Stimulated activated naive CD8-positive, alpha-beta T cell treated with anti-CD3 and anti-CD28 coated beads, Interleukin-15, Interleukin-2, amounts not matched to agents 100 U/mL and 50 U/mL, for 24 hours (primary cell): Measurements from ENCODE around the gene ZNF138.

Experiments used
- ATAC-seq: fragments of 150-1000 bp; cut with Tn5 transposase; one replicate; pipeline ENCODE4 v1.10.0; 2021
- DNase-seq: peaks from one replicate; pipeline ENCODE4 v3.0.0; 2021

The ZNF138 gene

DNA sequence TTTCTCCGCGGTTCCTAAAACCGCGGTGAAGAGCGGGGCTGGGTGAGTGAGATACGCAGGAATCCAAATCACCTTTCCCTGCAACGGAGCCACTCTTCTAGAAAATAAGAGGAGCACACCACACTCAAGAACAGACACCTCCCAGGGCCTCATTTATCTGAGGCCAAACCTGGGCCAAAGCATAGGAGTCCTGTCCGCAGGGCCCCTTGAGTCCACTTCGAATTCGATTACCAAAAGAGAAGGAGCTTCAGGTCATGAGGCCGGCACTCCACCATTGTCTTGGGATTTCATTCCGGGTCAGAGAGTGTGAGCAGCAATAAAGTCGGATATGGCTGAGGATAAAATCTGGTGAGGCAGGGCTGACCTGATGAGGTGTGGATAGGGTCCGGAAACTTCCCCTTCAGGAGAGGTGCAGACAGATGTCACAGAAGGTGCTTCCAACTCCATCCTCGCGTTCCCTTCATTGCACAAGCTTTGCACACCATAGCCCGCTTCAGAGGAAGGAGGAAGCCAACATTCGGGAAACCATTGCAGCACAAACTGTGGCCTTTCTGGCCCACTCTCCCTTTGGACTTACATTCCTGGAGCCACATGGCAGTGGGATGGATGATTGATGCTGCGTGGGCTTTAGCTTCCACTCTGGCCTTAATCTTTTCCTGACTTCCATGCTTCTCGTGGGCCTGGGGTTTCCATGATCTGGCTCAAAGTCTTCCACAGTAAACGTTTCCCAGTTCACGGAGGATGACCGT is 81.6 kb downstream of the ZNF138 start:
- DNase-seq (no peak), ATAC-seq (no peak)

DNA sequence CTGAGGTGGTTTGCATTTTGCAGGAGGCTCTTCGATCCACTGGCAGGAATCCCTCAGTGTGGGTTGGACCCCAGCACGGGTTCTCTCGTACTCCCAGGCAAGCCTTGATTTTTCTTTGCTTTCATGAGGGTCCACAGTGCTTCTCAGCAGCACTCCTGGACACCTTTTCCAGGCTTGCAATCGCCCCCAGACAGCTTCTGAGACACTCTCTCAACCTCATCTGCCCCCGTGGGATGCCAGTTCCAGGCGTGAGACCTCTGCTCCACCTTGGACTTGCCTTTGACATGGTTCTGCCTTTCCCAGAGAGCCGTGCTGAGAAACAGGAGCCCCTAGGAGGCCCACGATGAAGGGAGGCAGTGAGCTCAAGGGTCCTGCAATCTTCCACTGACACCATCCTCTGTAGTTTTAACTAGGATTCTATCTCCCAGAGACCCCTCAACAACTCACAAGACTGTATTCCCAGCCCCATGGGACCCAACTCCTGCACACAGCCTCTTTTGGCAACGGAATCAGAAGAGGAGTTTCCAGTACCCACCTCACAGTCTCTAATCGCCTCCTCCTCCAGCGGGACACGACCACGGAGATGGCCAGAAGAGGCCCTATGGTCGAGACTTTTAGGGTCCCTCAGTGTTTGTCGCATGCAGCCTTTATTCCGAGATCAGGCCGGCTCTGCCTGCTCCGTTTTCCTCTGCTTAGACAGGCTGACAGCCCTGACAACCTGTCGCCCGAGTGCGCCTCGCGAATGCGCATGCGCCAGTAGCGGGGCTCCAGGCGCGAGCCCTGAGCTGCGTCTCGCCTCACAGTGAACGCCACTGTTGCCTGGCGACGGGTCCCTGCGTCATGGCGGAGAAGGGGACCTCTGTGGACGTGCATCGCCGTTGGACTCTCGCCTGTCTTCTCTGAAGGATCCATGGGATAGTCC is 82.8 kb downstream of the ZNF138 start:
- ATAC-seq = peak; percentile 78
- peak; percentile 69 for DNase-seq

DNA sequence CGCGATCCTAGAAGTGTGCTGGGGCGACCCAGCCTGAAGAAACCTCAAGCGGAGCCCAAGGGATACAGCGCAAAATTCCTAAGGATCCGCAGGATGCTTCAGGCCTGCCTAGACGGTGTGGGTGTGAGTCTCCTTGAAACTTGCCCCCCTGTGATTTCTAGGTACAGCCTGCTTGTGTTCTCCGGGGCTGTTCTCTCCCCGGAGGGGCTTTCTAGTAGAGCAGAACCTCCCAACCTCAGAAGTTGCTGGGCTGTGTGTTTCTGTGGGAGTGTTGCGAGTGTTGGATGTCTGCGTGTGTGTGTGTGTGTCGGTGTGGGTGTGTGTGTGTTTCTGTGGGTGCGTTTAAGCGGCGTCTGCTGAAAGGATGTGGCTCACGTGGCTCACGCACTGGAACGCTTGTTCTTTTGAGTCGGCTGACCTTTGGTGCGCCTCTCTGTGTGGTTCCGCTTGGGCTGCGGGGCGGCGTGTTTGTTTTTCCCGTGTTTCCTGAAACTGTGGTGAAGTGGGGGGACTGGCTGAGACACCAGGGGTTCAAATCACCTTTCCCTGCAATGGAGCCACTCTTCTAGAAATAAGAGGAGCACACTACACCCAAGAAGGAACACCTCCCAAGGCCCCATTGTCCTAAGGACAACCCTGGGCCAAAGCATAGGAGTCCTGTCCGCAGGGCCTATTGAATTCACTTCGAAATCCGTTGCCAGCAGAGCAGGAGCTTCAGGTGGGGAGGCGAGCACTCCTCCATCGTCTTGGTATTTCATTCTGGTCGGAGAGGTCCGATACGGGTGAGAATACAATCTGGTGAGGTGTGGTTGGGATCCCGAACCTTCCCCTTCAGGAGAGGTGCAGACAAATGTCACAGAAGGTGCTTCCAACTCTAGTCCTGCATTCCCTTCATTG is 83.7 kb downstream of the ZNF138 start:
- ATAC-seq (no peak), DNase-seq (no peak)

DNA sequence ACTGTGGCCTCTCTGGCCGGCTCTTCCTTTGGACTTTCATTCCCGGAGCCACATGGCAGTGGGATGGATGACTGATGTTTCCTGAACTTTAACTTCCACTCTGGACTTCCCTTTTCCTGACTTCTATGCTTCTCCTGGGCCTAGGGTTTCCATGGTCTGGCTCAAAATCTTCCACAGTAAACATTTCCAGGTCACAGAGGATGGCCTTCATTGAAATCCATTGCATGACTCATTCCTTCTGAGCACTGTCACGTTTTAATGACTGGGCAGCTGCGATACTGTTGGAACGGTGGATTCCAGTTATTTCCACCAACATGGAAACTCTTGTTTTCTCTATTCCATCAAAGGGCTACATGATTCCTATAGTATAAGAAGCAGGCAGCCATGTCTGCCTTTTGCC is 84.5 kb downstream of the ZNF138 start:
- DNase-seq = no peak
- ATAC-seq = no peak

DNA sequence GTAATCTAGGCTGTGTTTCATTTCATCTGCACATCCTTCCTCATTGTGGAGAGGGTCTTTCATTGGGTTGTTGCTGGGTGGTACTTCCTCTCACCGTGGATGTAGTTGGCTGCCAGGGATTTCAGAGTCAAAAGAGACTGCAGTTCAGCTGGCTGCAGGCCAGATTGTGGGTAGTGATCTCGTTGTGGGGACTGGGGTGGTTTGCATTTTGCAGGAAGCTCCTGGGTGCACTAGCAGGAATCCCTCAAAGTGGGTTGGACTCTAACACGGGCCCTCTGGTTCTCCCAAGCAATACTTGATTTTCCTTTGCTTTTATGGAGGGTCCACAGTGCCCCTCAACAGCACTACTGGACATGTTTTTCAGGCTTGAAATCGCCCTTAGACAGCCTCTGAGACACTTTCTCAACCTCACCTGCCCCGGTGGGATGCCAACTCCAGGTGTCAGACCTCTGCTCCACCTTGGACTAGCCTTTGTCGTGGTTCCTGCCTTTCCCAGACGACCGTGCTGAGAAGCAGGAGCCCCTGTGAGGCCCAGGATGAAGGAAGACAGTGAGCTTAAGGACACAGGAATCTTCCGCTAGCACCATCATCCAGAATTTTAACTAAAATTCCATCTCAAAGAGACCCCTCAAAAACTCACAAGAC is 85.0 kb downstream of the ZNF138 start:
- no peak for ATAC-seq
- DNase-seq = no peak

DNA sequence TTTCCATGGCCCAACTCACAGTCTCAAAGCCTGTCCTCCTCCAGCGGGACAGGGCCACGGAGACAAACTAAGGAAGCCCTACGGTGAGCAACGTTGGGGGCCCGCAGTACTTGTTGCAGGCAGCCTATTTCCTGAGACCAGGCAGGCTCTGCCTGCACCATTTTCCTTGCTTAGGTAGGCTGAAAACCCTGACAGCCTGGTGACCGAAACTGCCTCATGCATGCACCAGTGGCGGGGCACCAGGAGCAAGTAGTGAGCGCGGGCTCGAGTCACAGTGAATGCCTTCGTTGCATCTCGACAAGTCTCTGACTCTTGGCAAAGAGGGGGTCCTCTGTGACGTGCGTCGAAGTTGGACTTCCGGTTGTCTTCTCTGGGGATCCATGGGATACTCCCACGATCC is 85.6 kb downstream of the ZNF138 start:
- ATAC-seq (no peak), DNase-seq (no peak)

DNA sequence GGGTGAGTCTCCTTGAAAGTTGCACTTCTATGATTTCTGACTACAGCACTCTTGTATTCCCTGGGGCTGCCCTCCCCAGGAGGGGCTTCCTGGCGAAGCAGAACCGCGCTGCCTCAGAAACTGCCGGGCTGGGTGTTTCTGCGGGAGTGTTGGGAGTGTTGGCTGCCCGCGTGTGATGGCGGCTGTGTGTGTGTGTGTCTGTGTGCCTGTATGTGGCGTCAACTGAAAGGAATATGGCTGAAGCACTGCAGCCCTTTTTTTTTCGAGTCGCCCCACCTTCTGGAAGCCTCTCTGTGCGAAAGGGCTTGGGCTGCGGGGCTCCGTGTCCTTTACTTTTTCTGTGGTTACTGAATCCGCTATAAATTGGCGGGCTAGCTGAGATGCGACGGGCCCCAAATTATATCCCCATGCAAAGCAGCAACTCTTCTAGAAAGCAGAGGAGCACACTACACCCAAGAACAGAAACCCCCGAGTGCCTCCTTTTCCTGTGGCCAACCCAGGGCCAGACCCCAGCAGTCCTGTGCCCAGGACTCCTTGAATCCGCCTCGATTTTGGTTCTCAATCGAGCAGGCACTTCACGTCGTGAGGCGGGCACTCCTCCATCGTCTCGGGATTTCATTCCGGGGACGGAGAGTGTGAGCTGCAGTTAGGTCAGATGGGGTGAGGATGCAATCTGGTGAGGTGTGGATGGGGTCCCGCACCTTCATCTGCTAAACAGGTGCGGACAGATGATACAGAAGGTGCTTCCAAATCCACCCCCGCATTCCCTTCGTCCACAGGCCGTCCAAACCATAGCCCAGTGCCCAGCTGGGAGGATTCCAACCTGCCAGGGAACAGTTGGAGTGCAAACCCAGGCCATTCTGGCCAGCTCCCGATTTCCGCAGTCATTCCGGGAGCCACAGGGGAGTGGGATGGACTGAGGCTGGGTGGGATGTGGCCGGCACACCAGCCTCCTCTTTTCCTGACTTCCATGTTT is 86.4 kb downstream of the ZNF138 start:
- DNase-seq (no peak), ATAC-seq (no peak)

DNA sequence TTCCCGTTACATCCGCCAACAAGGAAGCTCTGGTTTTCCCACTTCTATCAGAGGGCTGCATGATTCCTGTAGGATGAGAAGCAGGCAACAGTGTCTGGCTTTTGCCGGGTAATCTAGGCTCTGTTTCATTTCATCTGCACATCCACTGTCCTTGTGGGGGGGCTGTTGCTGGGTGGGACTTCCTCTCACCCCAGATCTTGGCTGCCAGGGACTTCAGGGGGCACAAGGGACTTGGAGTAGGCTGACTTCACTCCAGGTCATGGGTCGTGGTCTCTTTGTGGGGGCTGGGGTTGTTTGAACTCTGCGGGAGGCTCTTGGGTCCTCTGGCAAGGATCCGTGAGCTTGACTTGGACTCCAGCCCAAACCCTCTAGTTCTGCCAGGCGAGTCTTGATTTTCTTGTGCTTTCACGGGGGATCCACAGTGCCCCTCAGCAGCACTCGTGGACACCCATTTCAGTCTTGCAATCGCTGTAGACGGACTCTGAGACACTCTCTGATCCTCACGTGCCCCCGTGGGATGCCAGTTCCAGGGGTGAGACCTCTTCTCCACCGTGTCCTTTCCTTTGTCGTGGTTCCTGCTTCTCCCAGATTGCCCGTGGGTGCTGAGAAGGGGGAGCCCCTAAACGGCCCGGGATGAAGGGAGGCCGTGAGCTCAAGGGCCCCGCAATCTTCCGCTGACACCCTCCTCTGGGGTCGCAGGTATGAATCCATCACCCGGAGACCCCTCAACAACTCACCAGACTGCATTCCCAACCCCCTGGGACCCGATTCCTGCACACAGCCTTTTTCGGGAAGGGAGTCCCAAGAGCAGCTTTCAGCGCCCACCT is 87.4 kb downstream of the ZNF138 start:
- DNase-seq (no peak), ATAC-seq (no peak)

DNA sequence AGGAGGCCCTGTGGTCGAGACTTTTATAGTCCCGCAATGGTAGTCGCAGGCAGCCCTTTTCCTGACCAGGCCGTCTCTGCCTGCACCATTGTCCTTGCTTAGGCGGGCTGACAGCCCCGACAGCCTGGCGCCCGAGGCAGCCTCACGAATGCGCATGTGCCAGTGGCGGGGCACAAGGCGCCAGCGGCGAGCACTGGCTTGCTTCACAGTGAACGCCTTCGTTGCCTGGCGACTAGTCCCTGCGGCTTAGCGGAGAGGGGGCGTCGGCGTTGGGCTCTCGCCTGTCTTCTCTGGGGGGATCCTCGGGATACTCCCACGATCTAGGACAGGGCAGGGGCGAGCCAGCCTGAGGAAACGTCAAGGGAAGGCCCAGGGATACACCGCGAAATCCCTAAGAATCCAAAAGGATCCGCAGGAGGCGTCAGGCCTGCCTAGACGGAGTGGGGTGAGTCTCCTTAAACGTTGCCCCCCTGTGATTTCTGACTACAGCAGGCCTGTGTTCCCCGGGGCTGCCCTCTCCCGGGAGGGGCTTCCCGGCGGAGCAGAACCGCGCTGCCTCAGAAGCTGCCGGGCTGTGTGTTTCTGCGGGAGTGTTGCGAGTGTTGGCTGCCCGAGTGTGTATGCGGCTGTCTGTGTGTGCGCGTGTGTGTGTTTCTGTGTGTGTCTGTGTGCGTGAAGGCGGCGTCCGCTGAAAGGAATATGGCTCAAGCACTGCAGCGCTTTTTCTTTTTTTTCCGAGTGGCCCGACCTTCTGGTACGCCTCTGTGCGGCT is 88.3 kb downstream of the ZNF138 start:
- DNase-seq (peak; percentile 50), ATAC-seq (peak; percentile 51)
